Measurements from ENCODE around the gene SVIL. TPM values are rescaled to one million over a fixed set of nuclear protein-coding genes. Genes with fewer than 3 reads are reported as not detected.

The SVIL gene
- total and polyA plus RNA-seq, 11 donors = 95.2 to 589 (median 355) TPM

- no peaks in the 10 kb centered on the region for H3K9me3 ChIP-seq
- ATAC-seq (peak in 2 of 4 donors; percentile 20 to 27), DNase-seq (no peak)
- H3K4me3 ChIP-seq = peak overlapping the region in 5 of 12 donors; percentile 1 to 34 (median 7)
- H3K27me3 ChIP-seq = no peaks in the 10 kb centered on the region
- TF ChIP-seq, protein P1, sequence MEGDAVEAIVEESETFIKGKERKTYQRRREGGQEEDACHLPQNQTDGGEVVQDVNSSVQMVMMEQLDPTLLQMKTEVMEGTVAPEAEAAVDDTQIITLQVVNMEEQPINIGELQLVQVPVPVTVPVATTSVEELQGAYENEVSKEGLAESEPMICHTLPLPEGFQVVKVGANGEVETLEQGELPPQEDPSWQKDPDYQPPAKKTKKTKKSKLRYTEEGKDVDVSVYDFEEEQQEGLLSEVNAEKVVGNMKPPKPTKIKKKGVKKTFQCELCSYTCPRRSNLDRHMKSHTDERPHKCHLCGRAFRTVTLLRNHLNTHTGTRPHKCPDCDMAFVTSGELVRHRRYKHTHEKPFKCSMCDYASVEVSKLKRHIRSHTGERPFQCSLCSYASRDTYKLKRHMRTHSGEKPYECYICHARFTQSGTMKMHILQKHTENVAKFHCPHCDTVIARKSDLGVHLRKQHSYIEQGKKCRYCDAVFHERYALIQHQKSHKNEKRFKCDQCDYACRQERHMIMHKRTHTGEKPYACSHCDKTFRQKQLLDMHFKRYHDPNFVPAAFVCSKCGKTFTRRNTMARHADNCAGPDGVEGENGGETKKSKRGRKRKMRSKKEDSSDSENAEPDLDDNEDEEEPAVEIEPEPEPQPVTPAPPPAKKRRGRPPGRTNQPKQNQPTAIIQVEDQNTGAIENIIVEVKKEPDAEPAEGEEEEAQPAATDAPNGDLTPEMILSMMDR (IDR thresholded peaks at IDR 0.05) = no peak
- no peak for TF ChIP-seq POLR2A (IDR thresholded peaks at IDR 0.05)
- intact Hi-C loops (cut with DNase I) = loop anchor here in 1 of 10 donors (10.0 kb wide), 1 partner anchor 116 kb away; no protein-coding TSS in a partner anchor
- peak overlapping the region in 11 of 12 donors; percentile 1 to 82 (median 62) for H3K27ac ChIP-seq
- WGBS, 4 donors = 43 to 52% (median 49%) methylated on average over 5 of the region's 5 CpGs
- H3K36me3 ChIP-seq = no peaks in the 10 kb centered on the region
- H3K4me1 ChIP-seq = peaks cover 0 to 71% (median 44%) of the 10 kb centered on the region in 12 donors
Measured at GRCh38 chr10:29619241-29619669, 15.5 kb downstream of the SVIL start.

DNA sequence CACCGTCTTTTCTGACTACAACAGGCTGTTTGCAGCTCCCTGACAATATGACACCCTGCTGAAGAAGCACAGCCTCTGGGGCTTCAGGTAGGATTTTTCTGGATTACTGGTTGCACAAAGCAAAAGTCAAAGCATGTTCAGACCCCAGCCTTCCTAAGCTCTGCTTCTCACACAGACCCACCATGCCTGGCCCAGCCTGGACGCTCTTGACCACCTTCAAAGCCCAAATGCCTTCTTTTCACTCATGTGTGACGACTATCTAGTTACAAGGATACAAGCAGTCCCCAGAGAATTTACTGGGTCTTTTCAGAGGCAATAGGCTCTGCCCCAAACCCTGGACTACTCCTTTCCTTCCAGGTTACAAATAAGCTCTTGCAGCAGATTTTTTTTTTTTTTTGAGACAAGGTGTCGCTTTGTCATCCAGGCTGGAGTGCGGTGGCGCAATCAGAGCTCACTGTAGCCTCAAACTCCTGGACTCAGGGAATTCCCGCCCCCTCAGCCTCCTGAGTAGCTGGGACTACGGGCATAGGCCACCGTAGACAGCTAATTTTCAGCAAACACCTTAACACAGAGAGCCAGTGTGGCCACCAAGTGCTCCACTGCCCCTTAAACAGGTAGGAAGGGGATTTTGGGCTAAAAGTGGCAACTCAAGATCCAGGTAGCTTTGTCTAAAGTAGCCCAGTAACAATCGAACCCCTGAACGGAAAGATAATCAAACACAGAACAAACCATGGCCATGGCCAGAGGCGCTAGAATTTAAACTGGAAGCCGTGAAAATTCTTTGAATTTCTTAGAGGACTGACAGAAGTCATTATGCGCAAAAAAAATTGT is 16.2 kb downstream of the SVIL start:
- Histone ChIP-seq H3K27me3 (no peaks in the 10 kb centered on the region), H3K4me1 (peaks cover 0 to 68% (median 44%) of the 10 kb centered on the region in 12 donors), H3K4me3 (peak overlapping the region in 6 of 12 donors; percentile 1 to 34 (median 10)), H3K27ac (peak overlapping the region; percentile 1 to 82 (median 56)), H3K9me3 (no peaks in the 10 kb centered on the region), H3K36me3 (no peaks in the 10 kb centered on the region)
- peak in 3 of 4 donors; percentile 43 to 59 (median 59) for ATAC-seq
- peak in 2 of 5 donors; percentile 59 to 60 for DNase-seq
- 57 to 60% (median 59%) methylated on average over 14 of the region's 14 CpGs for WGBS, 4 donors
- intact Hi-C loops (cut with DNase I) = loop anchor here in 1 of 10 donors (10.0 kb wide), 1 partner anchor 116 kb away; no protein-coding TSS in a partner anchor
- TF ChIP-seq POLR2A (IDR thresholded peaks at IDR 0.05) = no peak
- TF ChIP-seq, protein P1 (IDR thresholded peaks at IDR 0.05) = no peak

- H3K27me3 ChIP-seq = no peaks in the 10 kb centered on the region
- WGBS, 4 donors = 37 to 41% (median 39%) methylated on average over 8 of the region's 8 CpGs
- peak overlapping the region in 11 of 12 donors; percentile 22 to 82 (median 62) for H3K27ac ChIP-seq
- TF ChIP-seq POLR2A (IDR thresholded peaks at IDR 0.05) = no peak
- TF ChIP-seq, protein P1 (IDR thresholded peaks at IDR 0.05) = no peak
- peaks cover 0 to 4% (median 0%) of the 10 kb centered on the region in 9 donors for H3K36me3 ChIP-seq
- H3K4me1 ChIP-seq = peaks cover 0 to 62% (median 42%) of the 10 kb centered on the region in 12 donors
- ATAC-seq (peak; percentile 51 to 76 (median 64)), DNase-seq (peak in 2 of 5 donors; percentile 30 to 51)
- no peaks in the 10 kb centered on the region for H3K9me3 ChIP-seq
- intact Hi-C loops (cut with DNase I) = loop anchor here in 1 of 10 donors (10.0 kb wide), 1 partner anchor 117 kb away; no protein-coding TSS in a partner anchor
- peak overlapping the region in 6 of 12 donors; percentile 1 to 34 (median 10) for H3K4me3 ChIP-seq
Measured at GRCh38 chr10:29617880-29618340, 16.9 kb downstream of the SVIL start.

- no peak for TF ChIP-seq POLR2A (IDR thresholded peaks at IDR 0.05)
- TF ChIP-seq, protein P1 (IDR thresholded peaks at IDR 0.05) = no peak
- no peak overlapping the region for H3K4me3 ChIP-seq
- no peaks in the 10 kb centered on the region for H3K9me3 ChIP-seq
- WGBS, 4 donors = 85 to 94% (median 94%) methylated on average over 6 of the region's 6 CpGs
- H3K36me3 ChIP-seq = peaks cover 0 to 4% (median 0%) of the 10 kb centered on the region in 9 donors
- no peaks in the 10 kb centered on the region for H3K27me3 ChIP-seq
- peaks cover 0 to 67% (median 45%) of the 10 kb centered on the region in 12 donors for H3K4me1 ChIP-seq
- DNase-seq (no peak), ATAC-seq (no peak)
- peak overlapping the region in 2 of 12 donors; percentile 25 to 82 for H3K27ac ChIP-seq
- intact Hi-C loops (cut with DNase I) = loop anchor here in 1 of 10 donors (10.0 kb wide), 1 partner anchor 118 kb away; no protein-coding TSS in a partner anchor
Measured at GRCh38 chr10:29616542-29616941, 18.2 kb downstream of the SVIL start.

All from heart left ventricle (tissue), 16 donors.